ENCODE results near the gene FN3KRP.

DNA sequence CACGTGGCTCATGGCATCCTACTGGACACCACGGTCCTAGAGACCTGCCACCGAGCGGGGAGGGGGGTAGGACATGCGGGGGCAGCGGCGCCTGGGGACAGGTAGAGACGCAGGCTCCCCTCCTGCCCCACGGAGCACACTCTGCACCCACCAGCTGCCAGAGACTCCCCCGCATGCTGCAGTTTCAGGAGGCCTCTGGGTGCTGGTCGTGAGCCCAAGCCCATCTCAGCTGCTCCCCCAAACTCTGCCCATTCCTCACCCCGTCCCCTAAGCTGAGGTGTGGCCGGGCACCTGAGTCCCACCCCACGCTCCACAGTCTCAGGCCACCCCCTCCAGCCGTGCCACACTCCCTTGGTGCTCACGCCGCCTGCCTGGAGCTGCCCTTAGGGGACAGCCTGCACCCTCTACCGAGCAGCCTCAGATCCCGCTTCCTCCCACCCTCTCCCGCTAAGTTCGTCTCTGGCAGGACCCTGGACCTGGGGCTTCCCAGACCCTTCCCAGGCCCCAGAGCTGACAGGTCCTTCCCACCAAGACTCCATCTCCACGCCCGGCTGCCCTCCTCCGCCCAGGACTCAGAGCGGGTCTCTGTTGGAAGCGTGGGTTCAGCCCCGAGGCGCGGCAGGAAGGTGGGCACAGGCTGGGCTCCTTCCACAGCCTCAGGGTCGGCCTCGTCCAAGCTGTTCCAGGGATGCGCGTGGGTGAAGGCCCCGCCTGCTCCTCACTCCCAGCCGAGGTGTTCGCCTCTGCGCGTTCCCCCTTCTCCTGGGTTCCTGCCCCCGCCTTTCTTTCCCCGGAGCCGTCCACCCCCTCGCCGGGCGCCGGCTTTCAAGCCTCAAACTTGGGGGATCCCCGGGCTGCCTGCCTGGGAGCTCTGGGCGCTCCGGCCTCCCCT is 19.3 kb upstream of the FN3KRP start:
- TF ChIP-seq MXI1 (IDR thresholded peaks at IDR 0.05; ENCODE audit: low read depth, low read length) (no peak), CTCF (IDR thresholded peaks at IDR 0.05 in 2 of 3, conservative IDR thresholded peaks at IDR 0.05 in 1 of 3; ENCODE audit: control insufficient read depth in 2 of 3, extremely low read depth in 1 of 3, insufficient read depth in 1 of 3, low read depth in 3 of 3, low read length in 3 of 3) (no peak), ZBED1 (IDR thresholded peaks at IDR 0.05; ENCODE audit: borderline replicate concordance) (no peak), PAX5 (IDR thresholded peaks at IDR 0.05; ENCODE audit: borderline replicate concordance, low read depth, low read length) (no peak), POLR2A (IDR thresholded peaks at IDR 0.05; ENCODE audit: low read depth, low read length) (no peak), CBX3 (IDR thresholded peaks at IDR 0.05; ENCODE audit: borderline replicate concordance, low read depth) (no peak), YY1 (IDR thresholded peaks at IDR 0.05; ENCODE audit: low read depth, low read length) (no peak), ATF3 (IDR thresholded peaks at IDR 0.05; ENCODE audit: borderline replicate concordance, extremely low read depth, low read depth, low read length) (no peak), IKZF1 (conservative IDR thresholded peaks at IDR 0.05) (0 out of 2 replicates have a peak, but pooled peaks have one; percentile 29), SMAD1 (IDR thresholded peaks at IDR 0.05; ENCODE audit: low read depth, partially characterized antibody) (no peak), PML (IDR thresholded peaks at IDR 0.05; ENCODE audit: low read length) (no peak)
- TF ChIP-seq, protein P1, sequence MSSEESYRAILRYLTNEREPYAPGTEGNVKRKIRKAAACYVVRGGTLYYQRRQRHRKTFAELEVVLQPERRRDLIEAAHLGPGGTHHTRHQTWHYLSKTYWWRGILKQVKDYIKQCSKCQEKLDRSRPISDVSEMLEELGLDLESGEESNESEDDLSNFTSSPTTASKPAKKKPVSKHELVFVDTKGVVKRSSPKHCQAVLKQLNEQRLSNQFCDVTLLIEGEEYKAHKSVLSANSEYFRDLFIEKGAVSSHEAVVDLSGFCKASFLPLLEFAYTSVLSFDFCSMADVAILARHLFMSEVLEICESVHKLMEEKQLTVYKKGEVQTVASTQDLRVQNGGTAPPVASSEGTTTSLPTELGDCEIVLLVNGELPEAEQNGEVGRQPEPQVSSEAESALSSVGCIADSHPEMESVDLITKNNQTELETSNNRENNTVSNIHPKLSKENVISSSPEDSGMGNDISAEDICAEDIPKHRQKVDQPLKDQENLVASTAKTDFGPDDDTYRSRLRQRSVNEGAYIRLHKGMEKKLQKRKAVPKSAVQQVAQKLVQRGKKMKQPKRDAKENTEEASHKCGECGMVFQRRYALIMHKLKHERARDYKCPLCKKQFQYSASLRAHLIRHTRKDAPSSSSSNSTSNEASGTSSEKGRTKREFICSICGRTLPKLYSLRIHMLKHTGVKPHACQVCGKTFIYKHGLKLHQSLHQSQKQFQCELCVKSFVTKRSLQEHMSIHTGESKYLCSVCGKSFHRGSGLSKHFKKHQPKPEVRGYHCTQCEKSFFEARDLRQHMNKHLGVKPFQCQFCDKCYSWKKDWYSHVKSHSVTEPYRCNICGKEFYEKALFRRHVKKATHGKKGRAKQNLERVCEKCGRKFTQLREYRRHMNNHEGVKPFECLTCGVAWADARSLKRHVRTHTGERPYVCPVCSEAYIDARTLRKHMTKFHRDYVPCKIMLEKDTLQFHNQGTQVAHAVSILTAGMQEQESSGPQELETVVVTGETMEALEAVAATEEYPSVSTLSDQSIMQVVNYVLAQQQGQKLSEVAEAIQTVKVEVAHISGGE (CRISPR knock-in tag; IDR thresholded peaks at IDR 0.05): no peak
- TF ChIP-seq, protein P2, sequence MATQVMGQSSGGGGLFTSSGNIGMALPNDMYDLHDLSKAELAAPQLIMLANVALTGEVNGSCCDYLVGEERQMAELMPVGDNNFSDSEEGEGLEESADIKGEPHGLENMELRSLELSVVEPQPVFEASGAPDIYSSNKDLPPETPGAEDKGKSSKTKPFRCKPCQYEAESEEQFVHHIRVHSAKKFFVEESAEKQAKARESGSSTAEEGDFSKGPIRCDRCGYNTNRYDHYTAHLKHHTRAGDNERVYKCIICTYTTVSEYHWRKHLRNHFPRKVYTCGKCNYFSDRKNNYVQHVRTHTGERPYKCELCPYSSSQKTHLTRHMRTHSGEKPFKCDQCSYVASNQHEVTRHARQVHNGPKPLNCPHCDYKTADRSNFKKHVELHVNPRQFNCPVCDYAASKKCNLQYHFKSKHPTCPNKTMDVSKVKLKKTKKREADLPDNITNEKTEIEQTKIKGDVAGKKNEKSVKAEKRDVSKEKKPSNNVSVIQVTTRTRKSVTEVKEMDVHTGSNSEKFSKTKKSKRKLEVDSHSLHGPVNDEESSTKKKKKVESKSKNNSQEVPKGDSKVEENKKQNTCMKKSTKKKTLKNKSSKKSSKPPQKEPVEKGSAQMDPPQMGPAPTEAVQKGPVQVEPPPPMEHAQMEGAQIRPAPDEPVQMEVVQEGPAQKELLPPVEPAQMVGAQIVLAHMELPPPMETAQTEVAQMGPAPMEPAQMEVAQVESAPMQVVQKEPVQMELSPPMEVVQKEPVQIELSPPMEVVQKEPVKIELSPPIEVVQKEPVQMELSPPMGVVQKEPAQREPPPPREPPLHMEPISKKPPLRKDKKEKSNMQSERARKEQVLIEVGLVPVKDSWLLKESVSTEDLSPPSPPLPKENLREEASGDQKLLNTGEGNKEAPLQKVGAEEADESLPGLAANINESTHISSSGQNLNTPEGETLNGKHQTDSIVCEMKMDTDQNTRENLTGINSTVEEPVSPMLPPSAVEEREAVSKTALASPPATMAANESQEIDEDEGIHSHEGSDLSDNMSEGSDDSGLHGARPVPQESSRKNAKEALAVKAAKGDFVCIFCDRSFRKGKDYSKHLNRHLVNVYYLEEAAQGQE (IDR thresholded peaks at IDR 0.05; ENCODE audit: low read depth, low read length): no peak

Data from GM12878 (cell line).